Testis (tissue), 2 donors: ENCODE data around the gene ABTB1.

Source experiments
- POLR2A ChIP-seq: fragments of 450-650 bp; IDR thresholded peaks from one replicate; pipeline ENCODE4 v1.6.1; 2017; ENCODE audit warnings: antibody characterized with exemption, mild to moderate bottlenecking, moderate library complexity
- TF ChIP-seq, protein P1 (sequence below), 3 experiments: fragments of 450-650 bp in 2 of 3; fragments of 200-600 bp in 1 of 3; sonication (generic) in 1 of 3; IDR thresholded peaks; one replicate each; pipeline ENCODE4 v1.5.1; 2016 to 2019; ENCODE audit warnings: antibody characterized with exemption in 3 of 3, mild to moderate bottlenecking in 2 of 3, moderate library complexity in 1 of 3

DNA sequence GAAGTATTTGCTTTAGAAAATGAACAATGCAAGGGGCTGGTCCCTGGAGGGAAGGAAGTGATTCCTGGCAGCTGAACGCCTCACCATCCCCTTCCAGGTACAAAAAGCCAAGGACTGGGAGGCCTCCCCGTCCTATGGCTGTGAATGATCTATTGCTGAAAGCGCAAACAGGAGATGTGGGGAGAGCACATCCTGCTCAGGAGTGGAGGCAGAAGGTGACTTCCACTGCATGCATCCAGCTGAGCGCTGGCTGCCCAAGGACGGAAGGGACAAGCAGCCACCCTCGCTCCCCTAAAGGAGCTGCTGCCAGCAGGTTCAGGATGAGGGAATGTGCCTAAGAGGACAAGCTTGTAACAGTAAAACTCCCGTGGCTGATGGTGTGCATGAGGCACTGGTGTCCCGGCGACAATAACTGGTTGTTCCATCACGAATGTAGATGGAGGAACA, 41.4 kb downstream of the ABTB1 start:
- TF ChIP-seq POLR2A = no peak
- TF ChIP-seq, protein P1, sequence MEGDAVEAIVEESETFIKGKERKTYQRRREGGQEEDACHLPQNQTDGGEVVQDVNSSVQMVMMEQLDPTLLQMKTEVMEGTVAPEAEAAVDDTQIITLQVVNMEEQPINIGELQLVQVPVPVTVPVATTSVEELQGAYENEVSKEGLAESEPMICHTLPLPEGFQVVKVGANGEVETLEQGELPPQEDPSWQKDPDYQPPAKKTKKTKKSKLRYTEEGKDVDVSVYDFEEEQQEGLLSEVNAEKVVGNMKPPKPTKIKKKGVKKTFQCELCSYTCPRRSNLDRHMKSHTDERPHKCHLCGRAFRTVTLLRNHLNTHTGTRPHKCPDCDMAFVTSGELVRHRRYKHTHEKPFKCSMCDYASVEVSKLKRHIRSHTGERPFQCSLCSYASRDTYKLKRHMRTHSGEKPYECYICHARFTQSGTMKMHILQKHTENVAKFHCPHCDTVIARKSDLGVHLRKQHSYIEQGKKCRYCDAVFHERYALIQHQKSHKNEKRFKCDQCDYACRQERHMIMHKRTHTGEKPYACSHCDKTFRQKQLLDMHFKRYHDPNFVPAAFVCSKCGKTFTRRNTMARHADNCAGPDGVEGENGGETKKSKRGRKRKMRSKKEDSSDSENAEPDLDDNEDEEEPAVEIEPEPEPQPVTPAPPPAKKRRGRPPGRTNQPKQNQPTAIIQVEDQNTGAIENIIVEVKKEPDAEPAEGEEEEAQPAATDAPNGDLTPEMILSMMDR (IDR thresholded peaks at IDR 0.05) = no peak
